ENCODE data around the gene WDR64. TPM values are rescaled to one million over a fixed set of nuclear protein-coding genes. Genes with fewer than 3 reads are reported as not detected.

Gene WDR64
- total RNA-seq, 1 experiment from 2014 or later, result not detected

- Histone ChIP-seq H3K9me2 (replicated peaks; ENCODE audit: low read length) (no peaks in the 10 kb centered on the region), H3K4me3 (ENCODE audit: low read length) (no peak overlapping the region), H3F3A (ENCODE audit: low read length, unreplicated experiment) (no peaks in the 10 kb centered on the region), H3K4me2 (ENCODE audit: low read length) (no peak overlapping the region), H3K4me1 (ENCODE audit: insufficient read depth, low read length) (peaks cover 23% of the 10 kb centered on the region), H3K27ac (ENCODE audit: low read length) (no peak overlapping the region), H4K20me1 (ENCODE audit: low read length) (no peaks in the 10 kb centered on the region), H3K27me3 (ENCODE audit: low read length) (no peaks in the 10 kb centered on the region), H3K36me3 (ENCODE audit: low read depth, low read length) (no peaks in the 10 kb centered on the region), H3K9me3 (ENCODE audit: low read length) (no peaks in the 10 kb centered on the region), H2AFZ (ENCODE audit: low read length) (no peak overlapping the region), H3K79me2 (ENCODE audit: low read length) (no peaks in the 10 kb centered on the region), H3K9ac (ENCODE audit: low read length) (no peak overlapping the region)
- no peak for DNase-seq
- no peak for ATAC-seq
- BruUV-seq (replicated peaks), result no TSS peak
- intact Hi-C loops (cut with micrococcal nuclease), result loop anchor here (5.0 kb wide), 1 partner anchor 54 kb away; no protein-coding TSS in a partner anchor
- POLR2A ChIA-PET (ENCODE audit: unreplicated experiment), result no interaction called here
- CTCF ChIA-PET, result no interaction called here
- TF ChIP-seq EZH2phosphoT487 (IDR thresholded peaks at IDR 0.05; ENCODE audit: borderline replicate concordance, low read length), result no peak
- TF ChIP-seq, protein P1, sequence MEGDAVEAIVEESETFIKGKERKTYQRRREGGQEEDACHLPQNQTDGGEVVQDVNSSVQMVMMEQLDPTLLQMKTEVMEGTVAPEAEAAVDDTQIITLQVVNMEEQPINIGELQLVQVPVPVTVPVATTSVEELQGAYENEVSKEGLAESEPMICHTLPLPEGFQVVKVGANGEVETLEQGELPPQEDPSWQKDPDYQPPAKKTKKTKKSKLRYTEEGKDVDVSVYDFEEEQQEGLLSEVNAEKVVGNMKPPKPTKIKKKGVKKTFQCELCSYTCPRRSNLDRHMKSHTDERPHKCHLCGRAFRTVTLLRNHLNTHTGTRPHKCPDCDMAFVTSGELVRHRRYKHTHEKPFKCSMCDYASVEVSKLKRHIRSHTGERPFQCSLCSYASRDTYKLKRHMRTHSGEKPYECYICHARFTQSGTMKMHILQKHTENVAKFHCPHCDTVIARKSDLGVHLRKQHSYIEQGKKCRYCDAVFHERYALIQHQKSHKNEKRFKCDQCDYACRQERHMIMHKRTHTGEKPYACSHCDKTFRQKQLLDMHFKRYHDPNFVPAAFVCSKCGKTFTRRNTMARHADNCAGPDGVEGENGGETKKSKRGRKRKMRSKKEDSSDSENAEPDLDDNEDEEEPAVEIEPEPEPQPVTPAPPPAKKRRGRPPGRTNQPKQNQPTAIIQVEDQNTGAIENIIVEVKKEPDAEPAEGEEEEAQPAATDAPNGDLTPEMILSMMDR (conservative IDR thresholded peaks at IDR 0.05; ENCODE audit: low read depth, low read length), result no peak
- no peak for TF ChIP-seq EZH2 (IDR thresholded peaks at IDR 0.05; ENCODE audit: low read length, unreplicated experiment)
Measured at GRCh38 chr1:241816008-241816407, 163.9 kb downstream of the WDR64 start.

GRCh38 chr1:241817331-241817792, 165.3 kb downstream of the WDR64 start:
- ChIA-PET POLR2A (ENCODE audit: unreplicated experiment) (interaction anchor here (0.6 kb wide), 4 partner anchors 9 to 172 kb away, joined by 3 to 4 read pairs (median 3); no protein-coding TSS in a partner anchor), CTCF (interaction anchor here (0.6 to 1.2 kb wide), 3 partner anchors 27 to 206 kb away, joined by 5 to 12 read pairs (median 9); partner anchors contain the start of genes CHML and OPN3)
- DNase-seq (peak; percentile 91), ATAC-seq (peak; percentile 93)
- Histone ChIP-seq H3K4me2 (ENCODE audit: low read length) (peak overlapping the region; percentile 36), H2AFZ (ENCODE audit: low read length) (no peak overlapping the region), H3K4me1 (ENCODE audit: insufficient read depth, low read length) (peaks cover 34% of the 10 kb centered on the region), H3K79me2 (ENCODE audit: low read length) (no peaks in the 10 kb centered on the region), H3K9me2 (replicated peaks; ENCODE audit: low read length) (no peaks in the 10 kb centered on the region), H3K4me3 (ENCODE audit: low read length) (no peak overlapping the region), H3K9me3 (ENCODE audit: low read length) (no peaks in the 10 kb centered on the region), H3K27ac (ENCODE audit: low read length) (peak overlapping the region; percentile 57), H3K36me3 (ENCODE audit: low read depth, low read length) (no peaks in the 10 kb centered on the region), H3F3A (ENCODE audit: low read length, unreplicated experiment) (no peaks in the 10 kb centered on the region), H3K9ac (ENCODE audit: low read length) (no peak overlapping the region), H3K27me3 (ENCODE audit: low read length) (no peaks in the 10 kb centered on the region), H4K20me1 (ENCODE audit: low read length) (no peaks in the 10 kb centered on the region)
- intact Hi-C loops (cut with micrococcal nuclease), result loop anchor here (1.0 to 5.0 kb wide), 2 partner anchors 55 to 68 kb away; no protein-coding TSS in a partner anchor
- no peak for TF ChIP-seq EZH2phosphoT487 (IDR thresholded peaks at IDR 0.05; ENCODE audit: borderline replicate concordance, low read length)
- TF ChIP-seq, protein P1 (conservative IDR thresholded peaks at IDR 0.05; ENCODE audit: low read depth, low read length), result no peak
- TF ChIP-seq EZH2 (IDR thresholded peaks at IDR 0.05; ENCODE audit: low read length, unreplicated experiment), result no peak
- no TSS peak for BruUV-seq (replicated peaks)

- intact Hi-C loops (cut with micrococcal nuclease), result loop anchor here (1.0 to 5.0 kb wide), 2 partner anchors 56 to 69 kb away; no protein-coding TSS in a partner anchor
- Histone ChIP-seq H3K9ac (ENCODE audit: low read length) (no peak overlapping the region), H3K4me1 (ENCODE audit: insufficient read depth, low read length) (peaks cover 34% of the 10 kb centered on the region), H3K9me2 (replicated peaks; ENCODE audit: low read length) (no peaks in the 10 kb centered on the region), H3K4me2 (ENCODE audit: low read length) (peak overlapping the region; percentile 7; the same call in 1 of the 2 replicates), H3F3A (ENCODE audit: low read length, unreplicated experiment) (no peaks in the 10 kb centered on the region), H3K9me3 (ENCODE audit: low read length) (no peaks in the 10 kb centered on the region), H3K27ac (ENCODE audit: low read length) (peak overlapping the region; percentile 32), H4K20me1 (ENCODE audit: low read length) (no peaks in the 10 kb centered on the region), H3K4me3 (ENCODE audit: low read length) (no peak overlapping the region), H3K27me3 (ENCODE audit: low read length) (no peaks in the 10 kb centered on the region), H3K36me3 (ENCODE audit: low read depth, low read length) (no peaks in the 10 kb centered on the region), H2AFZ (ENCODE audit: low read length) (no peak overlapping the region), H3K79me2 (ENCODE audit: low read length) (no peaks in the 10 kb centered on the region)
- ChIA-PET CTCF (interaction anchor here (1.2 kb wide), 1 partner anchor 178 kb away, joined by 12 read pairs; the partner anchor contains the start of genes CHML and OPN3), POLR2A (ENCODE audit: unreplicated experiment) (no interaction called here)
- TF ChIP-seq EZH2 (IDR thresholded peaks at IDR 0.05; ENCODE audit: low read length, unreplicated experiment) (no peak), EZH2phosphoT487 (IDR thresholded peaks at IDR 0.05; ENCODE audit: borderline replicate concordance, low read length) (no peak)
- TF ChIP-seq, protein P1 (conservative IDR thresholded peaks at IDR 0.05; ENCODE audit: low read depth, low read length), result no peak
- ATAC-seq (no peak), DNase-seq (no peak)
- BruUV-seq (replicated peaks), result no TSS peak
Measured at GRCh38 chr1:241817956-241818612, 166.0 kb downstream of the WDR64 start.
